GM19025 (cell line): ENCODE measurements around the gene TNFAIP8L3.

Experiments
- ATAC-seq: cut with Tn5 transposase; IDR thresholded peaks from one replicate; pipeline ENCODE4 v1.9.1; 2021; ENCODE audit warnings: mild to moderate bottlenecking, low read depth, moderate library complexity; ENCODE audit not compliant: unreplicated experiment

Gene TNFAIP8L3

GRCh38 chr15:51016615-51017014 lies 78.1 kb downstream of the TNFAIP8L3 start:
- no peak for ATAC-seq

- no peak for ATAC-seq
These were observed 83.5 kb downstream of the TNFAIP8L3 start for GRCh38 chr15:51011212-51011611.

GRCh38 chr15:51007131-51007666 lies 87.5 kb downstream of the TNFAIP8L3 start:
- ATAC-seq = no peak
